ENCODE results near the gene ANKRD39. TPM values are rescaled to one million over a fixed set of nuclear protein-coding genes. Genes with fewer than 3 reads are reported as not detected.
"Not testable (repeated sequence)": the region's sequence is repeated elsewhere in the genome, so short reads cannot be mapped to it uniquely, and the experiment has no call there.

The ANKRD39 gene
- total and polyA plus RNA-seq, 4 donors = 4.7 to 22.7 (median 10.7) TPM

DNA sequence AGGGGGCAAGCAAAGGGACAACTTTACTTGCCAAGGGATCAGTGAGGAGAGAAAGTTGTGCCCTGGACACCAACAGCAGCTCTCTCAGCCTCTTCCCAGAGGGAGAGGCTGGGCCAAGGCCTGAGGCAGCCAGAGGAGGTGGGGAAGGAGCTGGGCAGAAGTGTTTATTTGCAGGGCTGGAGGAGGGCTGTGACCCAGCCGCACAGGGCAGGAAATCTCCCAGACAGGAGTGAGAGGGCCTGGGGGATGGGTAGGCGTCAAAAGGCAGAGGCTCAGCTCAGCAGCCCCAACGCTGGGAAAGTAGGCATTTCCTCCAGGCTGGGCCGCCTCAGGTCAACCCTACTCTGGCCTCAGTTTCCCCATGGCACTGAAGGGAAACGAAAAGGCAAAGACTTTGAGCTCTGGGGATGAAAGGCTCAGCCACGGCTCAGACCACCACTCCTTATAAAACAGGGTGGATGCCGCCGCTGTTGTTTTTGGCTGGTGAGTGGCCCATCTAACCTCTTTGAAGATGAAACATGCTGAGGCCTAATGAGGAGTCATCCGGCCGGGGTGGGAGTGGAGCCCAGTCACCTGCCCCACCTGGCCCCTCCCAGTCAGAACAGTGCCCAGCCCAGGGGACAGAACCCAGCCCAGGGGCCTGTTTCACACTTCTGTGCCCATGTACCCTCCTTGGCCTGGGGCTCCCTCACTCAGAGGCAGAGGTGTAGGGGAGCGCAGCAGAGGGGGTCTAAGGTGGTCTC is 33.9 kb upstream of the ANKRD39 start:
- Histone ChIP-seq H3K9ac (ENCODE audit: low read depth in 1 of 2, low read length in 2 of 2) (no peak overlapping the region), H3K36me3 (ENCODE audit: control insufficient read depth in 4 of 4, insufficient read depth in 3 of 4, low read depth in 1 of 4, low read length in 3 of 4) (no peaks in the 10 kb centered on the region), H3K4me1 (ENCODE audit: control insufficient read depth in 4 of 4, insufficient read depth in 4 of 4, low read length in 3 of 4) (peaks cover 0 to 4% (median 0%) of the 10 kb centered on the region in 4 donors), H3K4me3 (ENCODE audit: low read depth in 1 of 3, low read length in 3 of 3) (no peak overlapping the region), H3K9me3 (ENCODE audit: control insufficient read depth in 4 of 4, low read length in 3 of 4) (no peaks in the 10 kb centered on the region), H3K27me3 (ENCODE audit: control insufficient read depth in 4 of 4, insufficient read depth in 4 of 4, low read length in 3 of 4) (no peaks in the 10 kb centered on the region), H3K27ac (ENCODE audit: low read depth in 1 of 2, low read length in 2 of 2) (no peak overlapping the region)
- DNase-seq (ENCODE audit: low spot score) = no peak
- peak in 1 of 2 donors; percentile 26 for TF ChIP-seq RXRA (IDR thresholded peaks at IDR 0.05)
- no peak for TF ChIP-seq FOXA2 (IDR thresholded peaks at IDR 0.05)
- TF ChIP-seq FOXA1 (IDR thresholded peaks at IDR 0.05) = no peak
- TF ChIP-seq NR2F2 (IDR thresholded peaks at IDR 0.05) = peak; percentile 61
- WGBS = 72% methylated on average over 11 of the region's 11 CpGs

DNA sequence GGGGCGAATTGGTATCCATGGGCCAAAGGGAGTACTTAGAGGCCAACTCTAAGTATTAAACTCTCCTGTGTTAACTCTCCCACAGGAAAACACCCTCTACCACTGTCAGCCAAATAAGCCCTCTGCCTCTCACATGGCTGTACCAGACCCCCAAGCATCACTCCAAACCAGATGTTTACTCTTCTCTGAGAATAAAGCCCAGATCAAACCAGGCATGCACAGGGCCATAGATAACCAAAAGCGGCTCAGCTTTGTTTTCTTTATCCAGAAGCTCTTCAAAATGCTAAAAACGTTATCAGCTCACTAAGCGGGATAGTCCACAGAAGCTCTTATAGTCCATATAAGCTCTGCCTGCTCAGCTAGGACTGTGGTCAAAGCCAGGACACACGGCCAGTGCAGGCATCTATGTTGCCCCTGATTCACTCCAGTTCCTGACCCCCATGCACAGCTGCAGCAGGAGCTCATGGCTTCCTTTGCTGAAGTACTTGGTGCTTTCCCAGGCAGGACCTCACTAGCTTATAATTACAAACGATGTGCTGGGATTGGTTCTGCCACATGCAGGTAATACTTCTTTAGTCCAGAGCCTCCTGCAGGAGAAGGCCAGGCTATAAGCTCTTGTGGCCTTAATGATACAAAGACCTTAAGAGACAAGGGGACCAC is 33.0 kb upstream of the ANKRD39 start:
- DNase-seq (ENCODE audit: low spot score) = no peak
- no peak overlapping the region for H3K4me3 ChIP-seq (ENCODE audit: low read depth in 1 of 3, low read length in 3 of 3)
- peaks cover 0 to 5% (median 0%) of the 10 kb centered on the region in 4 donors for H3K4me1 ChIP-seq (ENCODE audit: control insufficient read depth in 4 of 4, insufficient read depth in 4 of 4, low read length in 3 of 4)
- no peaks in the 10 kb centered on the region for H3K27me3 ChIP-seq (ENCODE audit: control insufficient read depth in 4 of 4, insufficient read depth in 4 of 4, low read length in 3 of 4)
- H3K36me3 ChIP-seq (ENCODE audit: control insufficient read depth in 4 of 4, insufficient read depth in 3 of 4, low read depth in 1 of 4, low read length in 3 of 4) = no peaks in the 10 kb centered on the region
- H3K9me3 ChIP-seq (ENCODE audit: control insufficient read depth in 4 of 4, low read length in 3 of 4) = no peaks in the 10 kb centered on the region
- H3K9ac ChIP-seq (ENCODE audit: low read depth in 1 of 2, low read length in 2 of 2) = no peak overlapping the region
- no peak overlapping the region for H3K27ac ChIP-seq (ENCODE audit: low read depth in 1 of 2, low read length in 2 of 2)
- TF ChIP-seq EGR1 (IDR thresholded peaks at IDR 0.05; ENCODE audit: low read depth in 2 of 2) = no peak
- TF ChIP-seq, protein P1, sequence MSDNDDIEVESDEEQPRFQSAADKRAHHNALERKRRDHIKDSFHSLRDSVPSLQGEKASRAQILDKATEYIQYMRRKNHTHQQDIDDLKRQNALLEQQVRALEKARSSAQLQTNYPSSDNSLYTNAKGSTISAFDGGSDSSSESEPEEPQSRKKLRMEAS (IDR thresholded peaks at IDR 0.05) = no peak
- no peak for TF ChIP-seq TAF1 (conservative IDR thresholded peaks at IDR 0.05)
- no peak for TF ChIP-seq FOXA2 (IDR thresholded peaks at IDR 0.05)
- TF ChIP-seq GABPA (IDR thresholded peaks at IDR 0.05 in 1 of 2, conservative IDR thresholded peaks at IDR 0.05 in 1 of 2) = no peak
- no peak for TF ChIP-seq JUND (IDR thresholded peaks at IDR 0.05)
- TF ChIP-seq, protein P2, sequence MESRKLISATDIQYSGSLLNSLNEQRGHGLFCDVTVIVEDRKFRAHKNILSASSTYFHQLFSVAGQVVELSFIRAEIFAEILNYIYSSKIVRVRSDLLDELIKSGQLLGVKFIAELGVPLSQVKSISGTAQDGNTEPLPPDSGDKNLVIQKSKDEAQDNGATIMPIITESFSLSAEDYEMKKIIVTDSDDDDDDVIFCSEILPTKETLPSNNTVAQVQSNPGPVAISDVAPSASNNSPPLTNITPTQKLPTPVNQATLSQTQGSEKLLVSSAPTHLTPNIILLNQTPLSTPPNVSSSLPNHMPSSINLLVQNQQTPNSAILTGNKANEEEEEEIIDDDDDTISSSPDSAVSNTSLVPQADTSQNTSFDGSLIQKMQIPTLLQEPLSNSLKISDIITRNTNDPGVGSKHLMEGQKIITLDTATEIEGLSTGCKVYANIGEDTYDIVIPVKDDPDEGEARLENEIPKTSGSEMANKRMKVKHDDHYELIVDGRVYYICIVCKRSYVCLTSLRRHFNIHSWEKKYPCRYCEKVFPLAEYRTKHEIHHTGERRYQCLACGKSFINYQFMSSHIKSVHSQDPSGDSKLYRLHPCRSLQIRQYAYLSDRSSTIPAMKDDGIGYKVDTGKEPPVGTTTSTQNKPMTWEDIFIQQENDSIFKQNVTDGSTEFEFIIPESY (IDR thresholded peaks at IDR 0.05) = no peak
- TF ChIP-seq HNF4A (conservative IDR thresholded peaks at IDR 0.05) = no peak
- TF ChIP-seq NR2F2 (IDR thresholded peaks at IDR 0.05) = no peak
- WGBS = 78% methylated on average over 6 of the region's 6 CpGs

DNA sequence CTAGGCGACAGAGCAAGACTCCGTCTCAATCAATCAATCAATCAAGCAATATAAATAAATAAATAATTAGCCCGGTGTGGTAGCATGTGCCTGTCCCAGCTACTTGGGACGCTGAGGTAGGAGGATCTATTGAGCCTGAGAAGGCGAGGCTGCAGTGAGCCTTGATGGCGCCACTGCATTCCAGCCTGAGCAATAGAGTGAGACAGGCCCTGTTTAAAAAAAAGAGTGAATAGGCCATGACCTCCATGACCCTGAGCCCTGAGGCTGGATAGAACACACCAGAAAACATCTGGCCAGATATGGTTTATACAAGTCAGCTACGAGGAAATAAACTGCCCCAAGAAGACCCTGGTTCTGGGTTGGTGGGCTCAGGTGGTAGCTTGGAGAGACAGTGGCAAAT is 32.4 kb upstream of the ANKRD39 start:
- TF ChIP-seq SP1 (IDR thresholded peaks at IDR 0.05) = no peak
- TF ChIP-seq NR2F2 (IDR thresholded peaks at IDR 0.05) = peak; percentile 34

DNA sequence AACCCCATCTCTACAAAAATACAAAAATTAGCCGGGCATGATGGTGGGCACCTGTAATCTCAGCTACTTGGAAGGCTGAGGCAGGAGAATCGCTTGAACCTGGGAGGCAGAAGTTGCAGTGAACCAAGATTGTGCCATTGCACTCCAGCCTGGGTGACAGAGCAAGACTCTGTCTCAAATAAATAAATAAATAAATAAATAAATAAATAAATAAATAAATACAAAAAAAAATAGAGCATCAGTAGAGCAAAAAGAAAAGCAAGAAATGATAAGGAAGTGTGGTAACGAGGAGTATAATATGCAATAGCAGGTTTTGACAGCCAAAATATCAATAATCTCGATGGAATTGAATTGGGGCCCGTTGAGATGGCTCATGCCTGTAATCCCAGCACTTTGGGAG is 31.7 kb upstream of the ANKRD39 start:
- WGBS = 95% methylated on average over 5 of the region's 5 CpGs
- not testable (repeated sequence) for H3K27me3 ChIP-seq (ENCODE audit: control insufficient read depth in 4 of 4, insufficient read depth in 4 of 4, low read length in 3 of 4); H3K36me3 ChIP-seq (ENCODE audit: control insufficient read depth in 4 of 4, insufficient read depth in 3 of 4, low read depth in 1 of 4, low read length in 3 of 4); H3K27ac ChIP-seq (ENCODE audit: low read depth in 1 of 2, low read length in 2 of 2); H3K4me3 ChIP-seq (ENCODE audit: low read depth in 1 of 3, low read length in 3 of 3); H3K9me3 ChIP-seq (ENCODE audit: control insufficient read depth in 4 of 4, low read length in 3 of 4); H3K9ac ChIP-seq (ENCODE audit: low read depth in 1 of 2, low read length in 2 of 2); DNase-seq (ENCODE audit: low spot score)
- peaks cover 0 to 16% (median 0%) of the 10 kb centered on the region in 4 donors for H3K4me1 ChIP-seq (ENCODE audit: control insufficient read depth in 4 of 4, insufficient read depth in 4 of 4, low read length in 3 of 4)

More for the DNA sequence above, 32.4 kb upstream of the ANKRD39 start:
- Histone ChIP-seq H3K4me1 (ENCODE audit: control insufficient read depth in 4 of 4, insufficient read depth in 4 of 4, low read length in 3 of 4) (peaks cover 0 to 11% (median 0%) of the 10 kb centered on the region in 4 donors), H3K9ac (ENCODE audit: low read depth in 1 of 2, low read length in 2 of 2) (no peak overlapping the region), H3K9me3 (ENCODE audit: control insufficient read depth in 4 of 4, low read length in 3 of 4) (no peaks in the 10 kb centered on the region), H3K27me3 (ENCODE audit: control insufficient read depth in 4 of 4, insufficient read depth in 4 of 4, low read length in 3 of 4) (no peaks in the 10 kb centered on the region), H3K27ac (ENCODE audit: low read depth in 1 of 2, low read length in 2 of 2) (no peak overlapping the region), H3K4me3 (ENCODE audit: low read depth in 1 of 3, low read length in 3 of 3) (no peak overlapping the region), H3K36me3 (ENCODE audit: control insufficient read depth in 4 of 4, insufficient read depth in 3 of 4, low read depth in 1 of 4, low read length in 3 of 4) (no peaks in the 10 kb centered on the region)
- DNase-seq (ENCODE audit: low spot score) = no peak
- 91% methylated on average over 7 of the region's 7 CpGs for WGBS
